ENCODE data around the gene SIAH3. TPM values are rescaled to one million over a fixed set of nuclear protein-coding genes. Genes with fewer than 3 reads are reported as not detected.

Gene SIAH3
- total and polyA plus RNA-seq, 4 donors, result under 0.01 TPM; not detected in 3

GRCh38 chr13:45768656-45769479 lies 82.7 kb downstream of the SIAH3 start:
- Histone ChIP-seq H3K4me1 (ENCODE audit: control insufficient read depth in 4 of 4, insufficient read depth in 4 of 4, low read length in 3 of 4) (no peaks in the 10 kb centered on the region), H3K4me3 (ENCODE audit: low read depth in 1 of 3, low read length in 3 of 3) (no peak overlapping the region), H3K36me3 (ENCODE audit: control insufficient read depth in 4 of 4, insufficient read depth in 3 of 4, low read depth in 1 of 4, low read length in 3 of 4) (no peaks in the 10 kb centered on the region), H3K27ac (ENCODE audit: low read depth in 1 of 2, low read length in 2 of 2) (no peak overlapping the region), H3K9me3 (ENCODE audit: control insufficient read depth in 4 of 4, low read length in 3 of 4) (no peaks in the 10 kb centered on the region), H3K9ac (ENCODE audit: low read depth in 1 of 2, low read length in 2 of 2) (no peak overlapping the region), H3K27me3 (ENCODE audit: control insufficient read depth in 4 of 4, insufficient read depth in 4 of 4, low read length in 3 of 4) (peaks cover 0 to 3% (median 0%) of the 10 kb centered on the region in 4 donors)
- DNase-seq (ENCODE audit: low spot score), result no peak
- 70% methylated on average over 4 of the region's 4 CpGs for WGBS
- TF ChIP-seq SP1 (IDR thresholded peaks at IDR 0.05) (no peak), YY1 (IDR thresholded peaks at IDR 0.05) (no peak), TAF1 (conservative IDR thresholded peaks at IDR 0.05) (no peak), CTCF (IDR thresholded peaks at IDR 0.05; ENCODE audit: low read depth, low read length, missing input control) (no peak)

GRCh38 chr13:45765464-45765863 lies 86.1 kb downstream of the SIAH3 start:
- no peak for DNase-seq (ENCODE audit: low spot score)
- Histone ChIP-seq H3K27me3 (ENCODE audit: control insufficient read depth in 4 of 4, insufficient read depth in 4 of 4, low read length in 3 of 4) (peaks cover 0 to 3% (median 0%) of the 10 kb centered on the region in 4 donors), H3K27ac (ENCODE audit: low read depth in 1 of 2, low read length in 2 of 2) (no peak overlapping the region), H3K9me3 (ENCODE audit: control insufficient read depth in 4 of 4, low read length in 3 of 4) (no peaks in the 10 kb centered on the region), H3K36me3 (ENCODE audit: control insufficient read depth in 4 of 4, insufficient read depth in 3 of 4, low read depth in 1 of 4, low read length in 3 of 4) (no peaks in the 10 kb centered on the region), H3K4me1 (ENCODE audit: control insufficient read depth in 4 of 4, insufficient read depth in 4 of 4, low read length in 3 of 4) (no peaks in the 10 kb centered on the region), H3K9ac (ENCODE audit: low read depth in 1 of 2, low read length in 2 of 2) (no peak overlapping the region), H3K4me3 (ENCODE audit: low read depth in 1 of 3, low read length in 3 of 3) (no peak overlapping the region)
- 54% methylated on average over 4 of the region's 4 CpGs for WGBS
- TF ChIP-seq ATF3 (IDR thresholded peaks at IDR 0.05) (no peak), JUND (IDR thresholded peaks at IDR 0.05) (no peak), NR2F2 (IDR thresholded peaks at IDR 0.05) (no peak), RAD21 (IDR thresholded peaks at IDR 0.05) (no peak), HNF4G (IDR thresholded peaks at IDR 0.05) (no peak), HNF4A (conservative IDR thresholded peaks at IDR 0.05) (no peak), REST (IDR thresholded peaks at IDR 0.05) (no peak), CTCF (IDR thresholded peaks at IDR 0.05; ENCODE audit: low read depth, low read length, missing input control) (no peak), SP1 (IDR thresholded peaks at IDR 0.05) (no peak), EGR1 (IDR thresholded peaks at IDR 0.05; ENCODE audit: low read depth in 2 of 2) (no peak)

All from liver (tissue), 9 donors.